AG04449 (cell line): ENCODE measurements around the gene TNC.
A peak's percentile ranks its signal among the peaks of the same experiment; 100 is the strongest.

Experiments
- CTCF ChIA-PET: fragments of 350-600 bp; formaldehyde crosslinking; extraction: SDS; loops from one replicate; lab custom pipeline; 2021; ENCODE audit warnings: antibody characterized with exemption; lab: Yijun Ruan, JAX
- POLR2A ChIA-PET: fragments of 400-600, 350-600 bp; formaldehyde crosslinking; extraction: SDS; loops from one replicate; lab custom pipeline; 2020; ENCODE audit warnings: antibody characterized with exemption, inconsistent platforms; lab: Yijun Ruan, JAX
- DNase-seq: peaks from one replicate; pipeline ENCODE4 v3.0.0-alpha.2; 2010; ENCODE audit warnings: low read depth, low spot score
- H3K4me3 ChIP-seq: 2 replicates; pipeline ENCODE4 v1.5.1; 2011; ENCODE audit warnings: low read depth, mild to moderate bottlenecking, control low read depth, low read length
- CTCF ChIP-seq: IDR thresholded peaks from one replicate; pipeline ENCODE4 v1.5.1; 2011; ENCODE audit warnings: mild to moderate bottlenecking, moderate library complexity, low read length, control low read depth, inconsistent platforms; ENCODE audit not compliant: insufficient read depth; ENCODE audit errors: missing control alignments

The TNC gene

GRCh38 chr9:115117999-115118878 is at the start of gene TNC:
TSS of gene TNC (minus strand) at chr9:115118157. CDS start at chr9:115091018, 27,139 bp downstream.
- DNase-seq, result no peak
- no peak for TF ChIP-seq CTCF
- ChIA-PET POLR2A (interaction anchor here (0.7 to 3.5 kb wide), 11 partner anchors 9 to 255 kb away, joined by 3 to 17 read pairs (median 4); no protein-coding TSS in a partner anchor), CTCF (interaction anchor here (0.8 to 3.5 kb wide), 5 partner anchors 11 to 407 kb away, joined by 3 to 24 read pairs (median 4); no protein-coding TSS in a partner anchor)
- peak within 1 kb of the TSS; percentile 79 for H3K4me3 ChIP-seq

GRCh38 chr9:115167175-115167574 is 49.2 kb upstream of the TNC start:
- TF ChIP-seq CTCF, result no peak
- CTCF ChIA-PET, result no interaction called here
- POLR2A ChIA-PET, result interaction anchor here (1.4 kb wide), 1 partner anchor 50 kb away, joined by 3 read pairs; no protein-coding TSS in a partner anchor
- no peak overlapping the region for H3K4me3 ChIP-seq
- peak; percentile 55 for DNase-seq

- ChIA-PET CTCF (no interaction called here), POLR2A (no interaction called here)
- no peak overlapping the region for H3K4me3 ChIP-seq
- DNase-seq, result no peak
- TF ChIP-seq CTCF, result no peak
These were observed 47.3 kb upstream of the TNC start for GRCh38 chr9:115165233-115165632.

GRCh38 chr9:115164511-115164974 is 46.6 kb upstream of the TNC start:
- DNase-seq, result no peak
- no peak overlapping the region for H3K4me3 ChIP-seq
- TF ChIP-seq CTCF, result no peak
- ChIA-PET CTCF (no interaction called here), POLR2A (no interaction called here)

GRCh38 chr9:115162946-115163345 is 45.0 kb upstream of the TNC start:
- CTCF ChIA-PET, result no interaction called here
- no peak overlapping the region for H3K4me3 ChIP-seq
- POLR2A ChIA-PET, result no interaction called here
- no peak for DNase-seq
- no peak for TF ChIP-seq CTCF

GRCh38 chr9:115161446-115161845 is 43.5 kb upstream of the TNC start:
- DNase-seq, result no peak
- CTCF ChIA-PET, result interaction anchor here (1.1 kb wide), 1 partner anchor 13 kb away, joined by 3 read pairs; no protein-coding TSS in a partner anchor

More at GRCh38 chr9:115161446-115161845, 43.5 kb upstream of the TNC start:
- H3K4me3 ChIP-seq, result no peak overlapping the region
- POLR2A ChIA-PET, result no interaction called here
- no peak for TF ChIP-seq CTCF
